HG02973 (cell line): ENCODE results near the gene ZNF428.

Source experiments
- ATAC-seq: cut with Tn5 transposase; IDR thresholded peaks from one replicate; pipeline ENCODE4 v1.9.1; 2021; ENCODE audit warnings: moderate library complexity; ENCODE audit not compliant: unreplicated experiment

The ZNF428 gene

GRCh38 chr19:43564800-43565199 lies 54.6 kb downstream of the ZNF428 start:
- no peak for ATAC-seq

GRCh38 chr19:43563816-43564457 lies 55.5 kb downstream of the ZNF428 start:
- ATAC-seq, result no peak

DNA sequence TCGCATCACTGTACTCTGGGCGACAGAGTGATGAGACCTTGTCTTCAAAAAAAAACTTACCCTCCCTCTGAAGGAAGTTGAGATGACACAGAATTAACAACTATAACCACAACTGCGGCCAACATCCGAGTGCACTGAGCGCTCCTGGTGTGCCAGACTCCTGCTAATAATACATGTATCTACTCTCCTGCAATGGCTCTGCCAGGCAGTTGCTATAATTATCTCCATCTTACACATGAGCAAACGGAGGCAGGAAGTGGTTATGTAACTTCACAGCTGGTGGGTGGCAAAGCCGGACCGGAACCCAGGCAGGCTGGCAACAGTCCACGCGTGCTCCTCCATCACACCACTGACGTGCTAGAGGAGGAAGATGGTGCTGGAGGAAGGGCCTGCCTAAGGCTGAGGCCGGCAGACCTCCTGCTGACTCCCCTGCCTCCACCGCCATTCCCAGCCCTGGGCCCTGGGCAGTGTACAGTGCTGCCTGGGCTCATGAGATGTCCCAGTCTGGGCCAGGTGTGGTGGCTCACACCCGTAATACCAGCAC lies 56.7 kb downstream of the ZNF428 start:
- ATAC-seq, result peak; percentile 60

DNA sequence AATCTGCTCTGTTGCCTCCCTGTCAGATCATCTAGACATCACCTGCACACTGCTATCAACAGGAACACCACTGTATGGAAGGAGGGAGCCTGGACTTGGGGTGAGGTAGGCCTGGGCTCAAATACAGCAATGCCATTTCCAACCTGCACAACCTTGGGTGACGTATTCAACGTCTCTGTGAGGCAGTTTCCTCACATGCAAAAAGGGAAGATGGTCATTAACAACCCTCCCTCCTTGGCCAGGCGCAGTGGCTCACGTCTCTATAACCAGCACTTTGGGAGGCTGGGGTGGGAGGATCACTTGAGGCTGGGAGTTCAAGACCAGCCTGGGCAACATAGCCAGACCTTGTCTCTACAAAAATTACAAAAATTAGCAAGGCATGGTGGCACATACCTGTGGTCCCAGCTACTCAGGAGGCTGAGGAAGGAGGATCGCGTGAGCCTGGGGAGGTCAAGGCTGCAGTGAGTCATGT lies 57.2 kb downstream of the ZNF428 start:
- ATAC-seq, result no peak

DNA sequence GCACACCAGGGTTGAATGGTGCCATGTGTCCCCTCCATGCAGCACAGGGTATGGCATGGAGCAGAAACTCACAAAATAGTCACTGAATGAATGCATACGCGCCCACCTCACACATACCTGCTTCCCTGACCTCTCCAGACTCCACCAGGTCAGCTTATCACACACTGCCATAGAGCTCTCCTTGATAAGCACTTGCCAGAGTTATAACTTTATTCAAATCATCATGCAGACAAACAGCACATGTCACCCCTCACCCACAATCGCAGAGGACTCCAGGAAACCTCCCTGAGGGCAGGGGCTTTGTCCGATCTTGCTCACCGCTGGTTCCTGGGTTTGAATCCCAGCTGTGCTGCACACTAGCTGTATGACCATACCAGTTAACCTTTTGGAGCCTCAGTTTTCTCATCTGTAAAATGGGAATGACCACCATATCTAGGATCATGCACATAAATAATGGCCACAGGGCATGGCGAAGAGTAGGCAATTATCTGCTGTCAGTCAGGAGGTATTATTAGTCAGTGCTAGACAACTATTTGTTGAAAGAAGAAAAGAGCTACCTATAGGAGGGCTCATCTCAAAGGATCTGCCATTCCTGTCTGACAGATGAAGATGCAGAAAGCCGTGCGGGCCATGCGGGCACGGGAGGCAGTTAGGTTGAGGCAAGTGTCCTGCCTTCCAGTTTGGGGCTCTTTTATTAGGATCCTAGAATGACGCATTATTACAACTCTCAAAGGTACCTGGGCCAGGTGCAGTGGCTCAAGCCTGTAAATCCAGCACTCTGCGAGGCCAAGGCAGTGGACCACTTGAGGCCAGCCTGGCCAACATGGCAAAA lies 58.1 kb downstream of the ZNF428 start:
- ATAC-seq, result no peak

GRCh38 chr19:43560687-43561086 lies 58.7 kb downstream of the ZNF428 start:
- ATAC-seq, result no peak
